ENCODE data around the gene IL4R.
A peak's percentile ranks its signal among the peaks of the same experiment; 100 is the strongest.
"Not testable (repeated sequence)": the region's sequence is repeated elsewhere in the genome, so short reads cannot be mapped to it uniquely, and the experiment has no call there.

The IL4R gene

GRCh38 chr16:27313422-27314160 lies at the start of gene IL4R:
Gene IL4R, plus strand, starts transcription at chr16:27313974. Its CDS starts 26,230 bp downstream, at chr16:27340204.
- DNase-seq (ENCODE audit: low read depth) = peak; percentile 58

- DNase-seq (ENCODE audit: low read depth) = no peak
Measured at GRCh38 chr16:27264151-27264550, 49.6 kb upstream of the IL4R start.

GRCh38 chr16:27265982-27266381 lies 47.8 kb upstream of the IL4R start:
- DNase-seq (ENCODE audit: low read depth) = no peak

- no peak for DNase-seq (ENCODE audit: low read depth)
Measured at GRCh38 chr16:27267037-27267677, 46.6 kb upstream of the IL4R start.

GRCh38 chr16:27268376-27269299 lies 45.1 kb upstream of the IL4R start, which contains the start of gene NSMCE1:
Gene NSMCE1, minus strand, starts transcription at chr16:27268772. Its CDS starts 11,202 bp downstream, at chr16:27257570.
- peak; percentile 89 for DNase-seq (ENCODE audit: low read depth)

- no peak for DNase-seq (ENCODE audit: low read depth)
Measured at GRCh38 chr16:27269300-27270150, 44.2 kb upstream of the IL4R start.

- DNase-seq (ENCODE audit: low read depth) = no peak
Measured at GRCh38 chr16:27270349-27270748, 43.4 kb upstream of the IL4R start.

GRCh38 chr16:27272076-27272475 lies 41.7 kb upstream of the IL4R start:
- DNase-seq (ENCODE audit: low read depth) = no peak

- DNase-seq (ENCODE audit: low read depth) = not testable (repeated sequence)
Measured at GRCh38 chr16:27272697-27273096, 41.1 kb upstream of the IL4R start.

- no peak for DNase-seq (ENCODE audit: low read depth)
Measured at GRCh38 chr16:27273330-27273669, 40.5 kb upstream of the IL4R start.

GRCh38 chr16:27273670-27274423 lies 39.9 kb upstream of the IL4R start:
- no peak for DNase-seq (ENCODE audit: low read depth)

GRCh38 chr16:27274424-27274874 lies 39.3 kb upstream of the IL4R start:
- not testable (repeated sequence) for DNase-seq (ENCODE audit: low read depth)

- DNase-seq (ENCODE audit: low read depth) = no peak
Measured at GRCh38 chr16:27275394-27275793, 38.4 kb upstream of the IL4R start.

- DNase-seq (ENCODE audit: low read depth) = no peak
Measured at GRCh38 chr16:27281243-27281642, 32.5 kb upstream of the IL4R start.

- DNase-seq (ENCODE audit: low read depth) = no peak
Measured at GRCh38 chr16:27284865-27285675, 28.7 kb upstream of the IL4R start.

GRCh38 chr16:27285676-27286196 lies 28.0 kb upstream of the IL4R start:
- no peak for DNase-seq (ENCODE audit: low read depth)

- DNase-seq (ENCODE audit: low read depth) = peak; percentile 83
Measured at GRCh38 chr16:27286451-27286850, 27.3 kb upstream of the IL4R start.

- no peak for DNase-seq (ENCODE audit: low read depth)
Measured at GRCh38 chr16:27287051-27287811, 26.5 kb upstream of the IL4R start.

- DNase-seq (ENCODE audit: low read depth) = no peak
Measured at GRCh38 chr16:27287887-27288286, 25.9 kb upstream of the IL4R start.
